Activated CD4-positive, alpha-beta T cell treated with anti-CD3 and anti-CD28 coated beads for 36 hours (primary cell): ENCODE results near the gene UHMK1. TPM values are rescaled to one million over a fixed set of nuclear protein-coding genes. Genes with fewer than 3 reads are reported as not detected.
A peak's percentile ranks its signal among the peaks of the same experiment; 100 is the strongest.
"Not testable (repeated sequence)": the region's sequence is repeated elsewhere in the genome, so short reads cannot be mapped to it uniquely, and the experiment has no call there.

Experiments used
- ATAC-seq: fragments of 200-7000 bp; cut with Tn5 transposase; one replicate; pipeline ENCODE4 v1.10.0; 2021; ENCODE audit warnings: mild to moderate bottlenecking, moderate library complexity
- CTCF ChIA-PET: fragments of 350-600 bp; sonication (Branson Sonifier 250); formaldehyde crosslinking; loops from one replicate; lab custom pipeline; 2021; ENCODE audit warnings: antibody characterized with exemption; lab: Charles Lee
- POLR2A ChIA-PET: fragments of 350-600 bp; sonication (Branson Sonifier 250); formaldehyde crosslinking; loops from one replicate; lab custom pipeline; 2021; ENCODE audit warnings: antibody characterized with exemption, inconsistent platforms; lab: Charles Lee
- DNase-seq: peaks from one replicate; pipeline ENCODE4 v3.0.0-alpha.2; 2020
- H3K27ac Mint-ChIP-seq: one replicate; pipeline ENCODE4 v1.8.0; 2021; ENCODE audit warnings: mixed read lengths
- H3K27me3 Mint-ChIP-seq: one replicate; pipeline ENCODE4 v1.8.0; 2021; ENCODE audit warnings: mixed read lengths
- H3K36me3 Mint-ChIP-seq: one replicate; pipeline ENCODE4 v1.8.0; 2021; ENCODE audit warnings: low read depth, mixed read lengths
- H3K4me1 Mint-ChIP-seq: one replicate; pipeline ENCODE4 v1.8.0; 2021; ENCODE audit warnings: mixed read lengths
- H3K4me3 Mint-ChIP-seq: one replicate; pipeline ENCODE4 v1.8.0; 2021; ENCODE audit warnings: mild to moderate bottlenecking, moderate library complexity, mixed read lengths
- H3K9me3 Mint-ChIP-seq: one replicate; pipeline ENCODE4 v1.8.0; 2021; ENCODE audit warnings: low read depth, mixed read lengths
- intact Hi-C, 2 experiments: fragments of 100-400 bp; cut with DNase I in 1 of 2; cut with micrococcal nuclease in 1 of 2; formaldehyde crosslinking; loops; one replicate each; pipeline versions ENCODE4 v1.14.2 to v1.15.1; 2022 to 2024; cut with DNase I, micrococcal nuclease
- total RNA-seq, 2 experiments: library from RNA; stranded (reverse); gene quantifications; one replicate each; pipeline ENCODE4 v1.2.3, GENCODE V29; 2021

The UHMK1 gene
- total RNA-seq, 2 experiments from 2014 or later, result 35.1 to 48.1 TPM

GRCh38 chr1:162476620-162477019, 21.0 kb upstream of the UHMK1 start:
- Mint-ChIP-seq H3K4me3 (no peak overlapping the region), H3K36me3 (no peaks in the 10 kb centered on the region), H3K27ac (no peak overlapping the region), H3K27me3 (peaks cover 9% of the 10 kb centered on the region), H3K9me3 (peaks cover 3% of the 10 kb centered on the region), H3K4me1 (no peaks in the 10 kb centered on the region)
- intact Hi-C loops, result no loop called here
- ChIA-PET CTCF (no interaction called here), POLR2A (no interaction called here)
- ATAC-seq, result no peak
- DNase-seq, result no peak

DNA sequence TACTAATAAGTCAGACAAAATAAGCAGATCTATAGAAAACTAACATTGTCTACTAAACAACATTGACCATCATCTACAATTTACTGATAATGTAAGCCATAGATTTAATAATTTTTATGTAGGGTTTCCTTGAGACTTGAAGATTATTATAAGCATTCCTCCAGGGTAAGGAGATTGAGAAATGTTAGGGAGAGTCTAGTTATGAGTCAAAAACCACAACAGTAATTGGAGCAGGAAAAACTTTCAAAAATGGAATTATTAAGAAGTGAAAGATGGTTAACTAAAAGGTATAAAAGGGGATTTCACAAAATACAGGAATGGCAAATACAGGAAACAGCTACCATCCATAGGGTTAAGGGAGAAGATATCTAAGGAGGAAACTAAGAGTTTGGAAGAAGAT, 12.4 kb upstream of the UHMK1 start:
- ATAC-seq (no peak), DNase-seq (no peak)
- ChIA-PET CTCF (interaction anchor here (0.7 kb wide), 1 partner anchor 61 kb away, joined by 4 read pairs; no protein-coding TSS in a partner anchor), POLR2A (no interaction called here)
- H3K27ac Mint-ChIP-seq, result no peak overlapping the region
- H3K4me3 Mint-ChIP-seq, result no peak overlapping the region
- peaks cover 17% of the 10 kb centered on the region for H3K27me3 Mint-ChIP-seq
- H3K9me3 Mint-ChIP-seq, result no peaks in the 10 kb centered on the region
- no peaks in the 10 kb centered on the region for H3K4me1 Mint-ChIP-seq
- intact Hi-C loops, result no loop called here
- no peaks in the 10 kb centered on the region for H3K36me3 Mint-ChIP-seq

- ATAC-seq (no peak), DNase-seq (no peak)
- intact Hi-C loops, result no loop called here
- no peaks in the 10 kb centered on the region for H3K36me3 Mint-ChIP-seq
- H3K27me3 Mint-ChIP-seq, result peaks cover 19% of the 10 kb centered on the region
- no peaks in the 10 kb centered on the region for H3K4me1 Mint-ChIP-seq
- CTCF ChIA-PET, result no interaction called here
- POLR2A ChIA-PET, result no interaction called here
- H3K4me3 Mint-ChIP-seq, result no peak overlapping the region
- no peak overlapping the region for H3K27ac Mint-ChIP-seq
- no peaks in the 10 kb centered on the region for H3K9me3 Mint-ChIP-seq
Measured at GRCh38 chr1:162487241-162487640, 10.4 kb upstream of the UHMK1 start.

- intact Hi-C loops, result no loop called here
- Mint-ChIP-seq H3K9me3 (no peaks in the 10 kb centered on the region), H3K27ac (no peak overlapping the region), H3K36me3 (no peaks in the 10 kb centered on the region), H3K27me3 (peaks cover 19% of the 10 kb centered on the region), H3K4me3 (no peak overlapping the region), H3K4me1 (no peaks in the 10 kb centered on the region)
- POLR2A ChIA-PET, result no interaction called here
- ATAC-seq, result no peak
- CTCF ChIA-PET, result interaction anchor here (0.6 kb wide), 1 partner anchor 78 kb away, joined by 3 read pairs; no protein-coding TSS in a partner anchor
- DNase-seq, result no peak
Measured at GRCh38 chr1:162488219-162488618, 9.4 kb upstream of the UHMK1 start.

GRCh38 chr1:162495531-162496233, 1.9 kb upstream of the UHMK1 start:
- H3K4me3 Mint-ChIP-seq, result not testable (repeated sequence)

GRCh38 chr1:162497104-162497722, 405 bp upstream of the UHMK1 start:
- intact Hi-C loops, result loop anchor here (1.0 to 10.0 kb wide), 8 partner anchors 64 to 824 kb away; partner anchors contain the start of genes UAP1 (in 2 of the 2), ATF6 (in 1 of the 2), HSD17B7 (in 1 of the 2) and NOS1AP (in 1 of the 2)
- Mint-ChIP-seq H3K27ac (peak overlapping the region; percentile 95), H3K9me3 (peaks cover 2% of the 10 kb centered on the region), H3K4me3 (peak overlapping the region; percentile 93), H3K4me1 (peaks cover 38% of the 10 kb centered on the region), H3K27me3 (no peaks in the 10 kb centered on the region), H3K36me3 (peaks cover 19% of the 10 kb centered on the region)
- no peak for ATAC-seq
- ChIA-PET POLR2A (no interaction called here), CTCF (no interaction called here)
- no peak for DNase-seq

More at GRCh38 chr1:162495531-162496233, 1.9 kb upstream of the UHMK1 start:
- DNase-seq, CTCF ChIA-PET, H3K27me3 Mint-ChIP-seq, H3K9me3 Mint-ChIP-seq, ATAC-seq, POLR2A ChIA-PET: not testable (repeated sequence)
- Mint-ChIP-seq H3K27ac (peak overlapping the region; percentile 21), H3K4me1 (peaks cover 30% of the 10 kb centered on the region), H3K36me3 (peaks cover 11% of the 10 kb centered on the region)
- intact Hi-C loops, result loop anchor here (2.0 to 10.0 kb wide), 6 partner anchors 289 to 728 kb away; partner anchors contain the start of genes ATF6 (in 1 of the 2), HSD17B7 (in 1 of the 2) and NOS1AP (in 1 of the 2)

DNA sequence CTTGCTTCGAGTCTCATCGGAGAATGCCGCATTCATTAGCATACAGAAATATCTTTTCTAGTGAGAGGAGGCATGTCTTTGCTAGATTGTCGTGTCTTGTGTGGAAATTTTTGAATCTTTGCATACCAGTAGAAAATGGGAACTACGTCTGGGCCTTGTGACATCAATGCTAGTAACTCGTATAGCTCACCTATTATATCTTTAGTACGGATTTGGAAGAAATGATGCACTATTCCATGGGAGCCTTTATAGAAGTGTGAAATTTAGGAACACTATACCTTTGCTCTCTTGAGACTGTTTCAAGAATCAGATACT, 835 bp downstream of the UHMK1 start:
- no peaks in the 10 kb centered on the region for H3K27me3 Mint-ChIP-seq
- peaks cover 38% of the 10 kb centered on the region for H3K4me1 Mint-ChIP-seq
- ChIA-PET POLR2A (no interaction called here), CTCF (interaction anchor here (0.6 kb wide), 1 partner anchor 62 kb away, joined by 4 read pairs; no protein-coding TSS in a partner anchor)
- H3K27ac Mint-ChIP-seq, result peak overlapping the region; percentile 94
- H3K4me3 Mint-ChIP-seq, result peak overlapping the region; percentile 93
- H3K9me3 Mint-ChIP-seq, result peaks cover 2% of the 10 kb centered on the region
- intact Hi-C loops, result loop anchor here (5.0 to 10.0 kb wide), 4 partner anchors 286 to 731 kb away; partner anchors contain the start of genes ATF6 (in 1 of the 2) and HSD17B7 (in 1 of the 2)
- DNase-seq, result no peak
- peak; percentile 13 for ATAC-seq
- H3K36me3 Mint-ChIP-seq, result peaks cover 22% of the 10 kb centered on the region

DNA sequence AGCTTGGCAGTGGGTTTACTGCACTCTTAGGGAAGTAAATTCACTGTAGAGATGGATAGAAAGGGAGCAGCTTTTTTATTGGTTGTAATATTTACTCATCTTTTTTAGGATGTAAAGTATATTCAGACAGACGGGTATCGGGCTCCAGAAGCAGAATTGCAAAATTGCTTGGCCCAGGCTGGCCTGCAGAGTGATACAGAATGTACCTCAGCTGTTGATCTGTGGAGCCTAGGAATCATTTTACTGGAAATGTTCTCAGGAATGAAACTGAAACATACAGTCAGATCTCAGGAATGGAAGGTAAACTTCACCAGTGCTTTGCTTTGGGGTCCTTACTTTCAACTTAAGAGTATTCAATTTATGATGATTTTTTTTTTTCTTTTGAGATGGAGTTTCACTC, 3.2 kb downstream of the UHMK1 start:
- POLR2A ChIA-PET, result no interaction called here
- ATAC-seq (no peak), DNase-seq (no peak)
- intact Hi-C loops, result no loop called here
- peaks cover 38% of the 10 kb centered on the region for H3K4me1 Mint-ChIP-seq
- no peaks in the 10 kb centered on the region for H3K27me3 Mint-ChIP-seq
- no peak overlapping the region for H3K4me3 Mint-ChIP-seq
- CTCF ChIA-PET, result no interaction called here
- peaks cover 30% of the 10 kb centered on the region for H3K36me3 Mint-ChIP-seq
- peaks cover 2% of the 10 kb centered on the region for H3K9me3 Mint-ChIP-seq
- H3K27ac Mint-ChIP-seq, result peak overlapping the region; percentile 55

DNA sequence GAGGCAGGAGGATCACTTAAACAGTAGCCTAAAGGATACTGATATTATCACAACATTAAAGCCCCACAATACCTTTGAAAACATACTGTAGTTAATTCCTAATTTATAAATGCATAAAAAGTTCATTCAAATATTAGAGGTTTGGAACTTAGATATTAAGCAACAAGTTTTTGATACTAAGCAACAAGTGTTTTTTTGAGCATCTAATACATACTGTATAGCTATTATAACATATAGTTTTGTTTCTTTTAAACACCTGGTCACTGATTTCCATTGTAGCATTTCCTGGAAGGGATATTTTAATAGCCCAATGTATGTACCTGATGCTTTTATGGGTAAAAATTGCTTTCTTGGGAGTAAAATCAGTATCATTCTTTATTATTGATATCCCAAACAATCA, 4.5 kb downstream of the UHMK1 start:
- intact Hi-C loops, result no loop called here

GRCh38 chr1:162502928-162503327, 5.3 kb downstream of the UHMK1 start:
- no peak overlapping the region for H3K4me3 Mint-ChIP-seq
- ATAC-seq (no peak), DNase-seq (no peak)
- CTCF ChIA-PET, result interaction anchor here (0.9 kb wide), 1 partner anchor 58 kb away, joined by 6 read pairs; no protein-coding TSS in a partner anchor
- H3K27me3 Mint-ChIP-seq, result no peaks in the 10 kb centered on the region
- no peak overlapping the region for H3K27ac Mint-ChIP-seq
- no peaks in the 10 kb centered on the region for H3K9me3 Mint-ChIP-seq
- POLR2A ChIA-PET, result interaction anchor here (0.6 kb wide), 1 partner anchor 16 kb away, joined by 5 read pairs; no protein-coding TSS in a partner anchor
- intact Hi-C loops, result no loop called here
- H3K4me1 Mint-ChIP-seq, result peaks cover 29% of the 10 kb centered on the region
- H3K36me3 Mint-ChIP-seq, result peaks cover 42% of the 10 kb centered on the region

More for the DNA sequence above, 4.5 kb downstream of the UHMK1 start:
- DNase-seq, result no peak
- peaks cover 34% of the 10 kb centered on the region for H3K4me1 Mint-ChIP-seq
- H3K27me3 Mint-ChIP-seq, result no peaks in the 10 kb centered on the region
- ChIA-PET CTCF (no interaction called here), POLR2A (interaction anchor here (0.6 kb wide), 1 partner anchor 17 kb away, joined by 5 read pairs; no protein-coding TSS in a partner anchor)
- no peak overlapping the region for H3K4me3 Mint-ChIP-seq
- ATAC-seq, result no peak
- H3K36me3 Mint-ChIP-seq, result peaks cover 39% of the 10 kb centered on the region
- H3K27ac Mint-ChIP-seq, result no peak overlapping the region
- H3K9me3 Mint-ChIP-seq, result peaks cover 2% of the 10 kb centered on the region

DNA sequence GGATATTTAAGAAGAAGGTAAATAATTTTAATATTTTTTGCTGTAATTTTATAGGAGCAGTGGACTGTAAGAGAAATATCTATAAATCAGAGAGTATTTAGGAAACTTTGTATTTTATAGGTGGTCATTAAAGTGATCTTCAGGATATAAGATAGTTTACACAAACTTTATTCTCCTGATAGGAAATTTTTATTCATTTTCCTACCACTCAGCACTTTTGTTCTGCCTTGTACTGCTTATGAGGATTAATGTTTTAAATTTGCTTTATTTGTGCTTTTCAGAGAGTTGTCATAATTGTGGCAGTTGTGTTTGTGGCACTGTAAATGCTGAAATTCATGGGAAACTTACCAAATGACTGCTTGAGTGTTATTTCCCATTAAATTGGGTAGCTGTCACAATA, 29.7 kb downstream of the UHMK1 start:
- Mint-ChIP-seq H3K27me3 (no peaks in the 10 kb centered on the region), H3K4me3 (no peak overlapping the region), H3K27ac (no peak overlapping the region), H3K36me3 (peaks cover 34% of the 10 kb centered on the region), H3K4me1 (no peaks in the 10 kb centered on the region), H3K9me3 (no peaks in the 10 kb centered on the region)
- POLR2A ChIA-PET, result no interaction called here
- no peak for ATAC-seq
- CTCF ChIA-PET, result interaction anchor here (0.6 to 3.8 kb wide), 2 partner anchors 10 to 16 kb away, joined by 3 to 14 read pairs; no protein-coding TSS in a partner anchor
- intact Hi-C loops, result no loop called here
- no peak for DNase-seq
